BE2C (cell line): ENCODE data around the gene AUTS2.

Experiments
- DNase-seq: peaks from one replicate; pipeline ENCODE4 v3.0.0-alpha.2; 2020
- H3K27me3 ChIP-seq: fragments of 250-450 bp; sonication (Bioruptor Pico); 2 replicates; pipeline ENCODE4 v1.5.1; 2020; ENCODE audit warnings: mild to moderate bottlenecking
- H3K36me3 ChIP-seq: fragments of 250-450 bp; sonication (Bioruptor Pico); 2 replicates; pipeline ENCODE4 v1.5.1; 2020; ENCODE audit warnings: mild to moderate bottlenecking
- H3K4me1 ChIP-seq: fragments of 250-450 bp; sonication (Bioruptor Pico); 2 replicates; pipeline ENCODE4 v1.5.1; 2020
- H3K4me3 ChIP-seq: 2 replicates; pipeline ENCODE4 v1.5.1; 2011; ENCODE audit warnings: low read depth, low read length
- H3K9me3 ChIP-seq: fragments of 250-450 bp; sonication (Bioruptor Pico); 2 replicates; pipeline ENCODE4 v1.5.1; 2020
- TF ChIP-seq, protein P1 (sequence below): IDR thresholded peaks from 2 replicates; pipeline ENCODE4 v1.5.1; 2012; ENCODE audit warnings: mild to moderate bottlenecking, low read depth, low read length

AUTS2 gene

DNA sequence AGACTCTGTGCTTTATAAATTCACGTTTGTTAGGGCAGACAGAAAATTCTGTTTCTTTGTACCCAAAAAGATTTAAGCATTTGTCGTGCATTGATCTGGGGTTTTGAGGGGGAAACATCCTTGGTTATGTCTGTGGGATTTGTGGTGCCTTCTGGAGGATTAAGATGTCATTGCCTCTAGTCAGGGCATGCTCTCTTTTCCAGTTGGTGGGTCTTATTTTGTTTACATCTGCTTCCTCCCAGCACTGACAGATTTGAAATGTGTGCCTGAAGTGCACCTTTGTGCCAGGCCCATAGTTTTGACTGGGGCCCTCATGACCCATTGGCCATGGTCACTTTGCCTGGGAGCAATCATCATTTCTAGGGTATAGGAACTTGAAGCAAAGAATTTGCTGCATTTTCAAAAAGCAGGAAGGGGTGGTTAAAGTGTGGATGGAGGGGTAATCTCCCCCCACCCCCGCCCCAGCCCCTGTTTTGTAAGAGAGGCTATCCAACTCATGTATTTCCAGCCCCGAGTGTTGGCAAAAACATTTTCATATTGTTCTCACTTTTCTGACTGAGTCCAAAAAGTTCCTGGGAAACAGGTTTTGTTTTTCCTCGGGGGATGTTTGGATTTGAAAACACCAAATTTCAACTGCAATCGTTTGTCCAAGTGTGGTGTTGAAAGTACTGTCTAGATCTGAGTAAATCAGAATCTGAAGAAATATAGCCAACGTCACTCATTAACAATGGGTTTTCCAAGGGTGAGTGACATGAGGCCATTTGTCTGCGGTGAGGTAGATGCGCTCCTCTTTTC is 1145.5 kb downstream of the AUTS2 start:
- H3K4me1 ChIP-seq = no peaks in the 10 kb centered on the region

GRCh38 chr7:70744492-70744891 is 1146.2 kb downstream of the AUTS2 start:
- no peaks in the 10 kb centered on the region for H3K36me3 ChIP-seq
- H3K4me1 ChIP-seq = no peaks in the 10 kb centered on the region
- no peak for DNase-seq
- H3K27me3 ChIP-seq = no peaks in the 10 kb centered on the region
- H3K4me3 ChIP-seq = no peak overlapping the region
- TF ChIP-seq, protein P1, sequence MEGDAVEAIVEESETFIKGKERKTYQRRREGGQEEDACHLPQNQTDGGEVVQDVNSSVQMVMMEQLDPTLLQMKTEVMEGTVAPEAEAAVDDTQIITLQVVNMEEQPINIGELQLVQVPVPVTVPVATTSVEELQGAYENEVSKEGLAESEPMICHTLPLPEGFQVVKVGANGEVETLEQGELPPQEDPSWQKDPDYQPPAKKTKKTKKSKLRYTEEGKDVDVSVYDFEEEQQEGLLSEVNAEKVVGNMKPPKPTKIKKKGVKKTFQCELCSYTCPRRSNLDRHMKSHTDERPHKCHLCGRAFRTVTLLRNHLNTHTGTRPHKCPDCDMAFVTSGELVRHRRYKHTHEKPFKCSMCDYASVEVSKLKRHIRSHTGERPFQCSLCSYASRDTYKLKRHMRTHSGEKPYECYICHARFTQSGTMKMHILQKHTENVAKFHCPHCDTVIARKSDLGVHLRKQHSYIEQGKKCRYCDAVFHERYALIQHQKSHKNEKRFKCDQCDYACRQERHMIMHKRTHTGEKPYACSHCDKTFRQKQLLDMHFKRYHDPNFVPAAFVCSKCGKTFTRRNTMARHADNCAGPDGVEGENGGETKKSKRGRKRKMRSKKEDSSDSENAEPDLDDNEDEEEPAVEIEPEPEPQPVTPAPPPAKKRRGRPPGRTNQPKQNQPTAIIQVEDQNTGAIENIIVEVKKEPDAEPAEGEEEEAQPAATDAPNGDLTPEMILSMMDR = no peak
- H3K9me3 ChIP-seq = no peaks in the 10 kb centered on the region

More for the DNA sequence above, 1145.5 kb downstream of the AUTS2 start:
- Histone ChIP-seq H3K36me3 (no peaks in the 10 kb centered on the region), H3K27me3 (no peaks in the 10 kb centered on the region), H3K4me3 (no peak overlapping the region), H3K9me3 (no peaks in the 10 kb centered on the region)
- TF ChIP-seq, protein P1 = no peak
- no peak for DNase-seq

DNA sequence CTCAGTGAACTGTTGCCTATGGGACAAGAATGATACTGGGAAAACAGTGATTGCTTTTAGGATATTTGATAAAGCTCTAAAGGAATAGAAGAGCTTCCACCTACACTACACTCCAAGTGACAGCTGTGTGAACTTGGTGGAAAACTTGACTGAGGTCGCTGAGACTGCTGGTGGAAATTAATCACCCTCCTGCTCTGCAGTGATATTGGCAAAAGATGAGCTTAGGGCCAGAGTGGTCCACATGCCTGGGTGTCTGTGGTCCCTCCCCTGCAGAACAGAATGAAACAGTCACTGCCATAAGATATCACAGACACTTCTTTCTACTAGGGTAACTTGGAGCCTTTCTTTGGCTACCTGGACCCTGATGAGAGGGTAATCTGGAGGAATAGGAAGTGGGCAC is 1151.6 kb downstream of the AUTS2 start:
- Histone ChIP-seq H3K9me3 (no peaks in the 10 kb centered on the region), H3K4me1 (no peaks in the 10 kb centered on the region), H3K36me3 (no peaks in the 10 kb centered on the region), H3K27me3 (no peaks in the 10 kb centered on the region), H3K4me3 (no peak overlapping the region)
- no peak for DNase-seq
- TF ChIP-seq, protein P1 = no peak

- no peaks in the 10 kb centered on the region for H3K27me3 ChIP-seq
- H3K4me3 ChIP-seq = no peak overlapping the region
- TF ChIP-seq, protein P1 = no peak
- no peaks in the 10 kb centered on the region for H3K9me3 ChIP-seq
- no peak for DNase-seq
- no peaks in the 10 kb centered on the region for H3K36me3 ChIP-seq
- no peaks in the 10 kb centered on the region for H3K4me1 ChIP-seq
Observed at GRCh38 chr7:70751895-70752294, 1153.6 kb downstream of the AUTS2 start.

GRCh38 chr7:70752794-70753241 is 1154.5 kb downstream of the AUTS2 start:
- H3K4me3 ChIP-seq = no peak overlapping the region
- H3K27me3 ChIP-seq = no peaks in the 10 kb centered on the region
- no peaks in the 10 kb centered on the region for H3K4me1 ChIP-seq
- H3K9me3 ChIP-seq = no peaks in the 10 kb centered on the region
- no peak for DNase-seq
- TF ChIP-seq, protein P1 = no peak
- no peaks in the 10 kb centered on the region for H3K36me3 ChIP-seq

GRCh38 chr7:70756789-70757188 is 1158.5 kb downstream of the AUTS2 start:
- TF ChIP-seq, protein P1 = no peak
- Histone ChIP-seq H3K4me1 (no peaks in the 10 kb centered on the region), H3K4me3 (no peak overlapping the region), H3K27me3 (no peaks in the 10 kb centered on the region), H3K36me3 (no peaks in the 10 kb centered on the region), H3K9me3 (no peaks in the 10 kb centered on the region)
- no peak for DNase-seq
